Esophagus squamous epithelium (tissue), 5 donors: ENCODE data around the gene IL22RA1. TPM values are rescaled to one million over a fixed set of nuclear protein-coding genes. Genes with fewer than 3 reads are reported as not detected.

Experiments used
- DNase-seq: peaks from one replicate; lab custom pipeline; 2025; lab: John Stamatoyannopoulos, UW
- H3K27ac ChIP-seq, 4 donors: fragments of 200-600 bp; sonication (generic); one replicate each; pipeline ENCODE4 v1.5.1; 2016 to 2019; ENCODE audit warnings: mild to moderate bottlenecking in 1 of 4
- H3K27me3 ChIP-seq, 4 donors: fragments of 200-600 bp; sonication (generic); 1 replicate in 3 of 4; 2 replicates in 1 of 4; pipeline versions ENCODE4 v1.5.1 to v1.6.0; 2017 to 2021; ENCODE audit warnings: antibody characterized with exemption in 1 of 4
- H3K36me3 ChIP-seq, 3 donors: fragments of 200-600 bp; sonication (generic); one replicate each; pipeline ENCODE4 v1.5.1; 2016 to 2019
- H3K4me1 ChIP-seq, 3 donors: fragments of 200-600 bp; sonication (generic); one replicate each; pipeline ENCODE4 v1.5.1; 2017 to 2019
- H3K4me3 ChIP-seq, 4 donors: fragments of 200-600 bp; sonication (generic); 1 replicate in 3 of 4; 2 replicates in 1 of 4; pipeline ENCODE4 v1.5.1; 2016 to 2019; ENCODE audit warnings: mild to moderate bottlenecking in 2 of 4, moderate library complexity in 1 of 4
- H3K9me3 ChIP-seq, 3 donors: fragments of 200-600 bp; sonication (generic); one replicate each; pipeline ENCODE4 v1.5.1; 2016 to 2019
- CTCF ChIP-seq, 6 experiments: fragments of 450-650 bp in 4 of 6; fragments of 200-600 bp in 2 of 6; sonication (generic) in 2 of 6; IDR thresholded peaks; one replicate each; pipeline ENCODE4 v1.5.1; 2016 to 2019; ENCODE audit warnings: antibody characterized with exemption in 6 of 6, mild to moderate bottlenecking in 4 of 6, moderate library complexity in 4 of 6
- POLR2A ChIP-seq, 4 donors: fragments of 450-650 bp; IDR thresholded peaks; one replicate each; pipeline ENCODE4 v1.6.1; 2017; ENCODE audit warnings: antibody characterized with exemption in 4 of 4, mild to moderate bottlenecking in 4 of 4, moderate library complexity in 3 of 4
- whole genome bisulfite sequencing, 2 donors: methylation state at CpG; one replicate each; pipeline ENCODE4 v1.1.5; 2018; 5-methylcytosine and 5-hydroxymethylcytosine counted together
- intact Hi-C: fragments of 100-400 bp; cut with DNase I; formaldehyde crosslinking; loops from one replicate; pipeline ENCODE4 v1.15.0; 2022
- total RNA-seq, 4 donors: library from RNA; depleted of rRNA; stranded (reverse); fragments of >200 nt; gene quantifications; one replicate each; pipeline ENCODE4 v1.1.0, GENCODE V29; 2016
- donor health status: DM: yes; HTN: yes; CAD: no.

IL22RA1 gene
- total RNA-seq, 4 donors from 2014 or later: 3.6 to 16.0 (median 10.5) TPM

DNA sequence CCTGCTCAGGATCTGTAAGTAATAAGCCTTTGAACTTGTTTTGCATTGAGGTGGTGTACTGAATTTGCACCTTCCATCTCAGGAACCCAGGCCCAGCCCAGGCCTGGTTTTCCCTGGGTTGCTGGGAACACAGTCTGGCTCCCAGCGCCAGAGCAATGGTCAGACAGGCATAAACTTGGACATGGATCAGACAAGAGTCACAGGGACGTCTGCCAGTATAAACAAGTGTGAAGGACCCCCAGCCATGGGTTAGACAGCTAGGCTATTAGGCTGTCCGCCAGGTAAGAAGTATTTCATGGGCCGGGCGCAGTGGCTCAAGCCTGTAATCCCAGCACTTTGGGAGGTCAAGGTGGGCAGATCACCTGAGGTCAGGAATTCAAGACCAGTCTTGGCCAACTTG is 38.7 kb upstream of the IL22RA1 start:
- no peak for DNase-seq
- TF ChIP-seq POLR2A (IDR thresholded peaks at IDR 0.05): no peak
- no peak for TF ChIP-seq CTCF (IDR thresholded peaks at IDR 0.05)
- Histone ChIP-seq H3K27ac (no peak overlapping the region), H3K9me3 (no peaks in the 10 kb centered on the region), H3K4me3 (no peak overlapping the region), H3K27me3 (no peaks in the 10 kb centered on the region), H3K4me1 (peaks cover 0 to 22% (median 0%) of the 10 kb centered on the region in 3 donors), H3K36me3 (peaks cover 0 to 8% (median 0%) of the 10 kb centered on the region in 3 donors)
- intact Hi-C loops: no loop called here
- 72 to 93% methylated on average over 3 to 4 of the region's 5 CpGs for WGBS, 2 donors

DNA sequence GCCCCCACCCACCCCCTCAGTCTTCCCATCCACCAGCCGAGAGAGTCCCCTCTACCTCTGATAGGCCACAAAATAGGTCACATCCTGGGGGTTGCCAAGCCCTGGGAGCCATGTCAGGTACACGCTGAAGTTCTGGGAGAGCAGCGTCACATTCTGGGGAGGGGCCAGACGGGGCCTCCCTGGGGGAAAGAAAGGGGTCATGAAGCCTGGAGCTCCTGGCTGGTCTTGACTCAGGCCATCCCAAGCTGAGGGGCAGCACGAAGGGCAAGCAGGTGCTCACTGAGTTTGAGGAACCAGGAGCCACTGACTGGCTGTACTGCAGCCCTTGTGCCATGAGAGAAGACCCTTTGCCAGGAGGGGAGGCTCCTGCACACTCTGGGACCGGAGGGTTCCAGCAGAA is 37.7 kb upstream of the IL22RA1 start:
- no peak overlapping the region for H3K27ac ChIP-seq
- 100% methylated on average over 1 of the region's 6 CpGs; no CpG with 5 or more reads in 1 of the 2 donors for WGBS, 2 donors
- intact Hi-C loops: no loop called here
- H3K9me3 ChIP-seq: no peaks in the 10 kb centered on the region
- H3K4me3 ChIP-seq: no peak overlapping the region
- TF ChIP-seq POLR2A (IDR thresholded peaks at IDR 0.05) (no peak), CTCF (IDR thresholded peaks at IDR 0.05) (no peak)
- no peaks in the 10 kb centered on the region for H3K27me3 ChIP-seq
- H3K4me1 ChIP-seq: peaks cover 0 to 21% (median 0%) of the 10 kb centered on the region in 3 donors
- H3K36me3 ChIP-seq: peaks cover 0 to 8% (median 0%) of the 10 kb centered on the region in 3 donors
- no peak for DNase-seq

- peaks cover 0 to 31% (median 0%) of the 10 kb centered on the region in 3 donors for H3K4me1 ChIP-seq
- 83 to 85% methylated on average over 10 of the region's 10 CpGs for WGBS, 2 donors
- DNase-seq: no peak
- H3K36me3 ChIP-seq: peaks cover 0 to 8% (median 0%) of the 10 kb centered on the region in 3 donors
- H3K4me3 ChIP-seq: no peak overlapping the region
- no peaks in the 10 kb centered on the region for H3K9me3 ChIP-seq
- no peak overlapping the region for H3K27ac ChIP-seq
- H3K27me3 ChIP-seq: no peaks in the 10 kb centered on the region
- intact Hi-C loops: no loop called here
- no peak for TF ChIP-seq POLR2A (IDR thresholded peaks at IDR 0.05)
- no peak for TF ChIP-seq CTCF (IDR thresholded peaks at IDR 0.05)
These were observed 36.4 kb upstream of the IL22RA1 start for GRCh38 chr1:24179251-24179840.

DNA sequence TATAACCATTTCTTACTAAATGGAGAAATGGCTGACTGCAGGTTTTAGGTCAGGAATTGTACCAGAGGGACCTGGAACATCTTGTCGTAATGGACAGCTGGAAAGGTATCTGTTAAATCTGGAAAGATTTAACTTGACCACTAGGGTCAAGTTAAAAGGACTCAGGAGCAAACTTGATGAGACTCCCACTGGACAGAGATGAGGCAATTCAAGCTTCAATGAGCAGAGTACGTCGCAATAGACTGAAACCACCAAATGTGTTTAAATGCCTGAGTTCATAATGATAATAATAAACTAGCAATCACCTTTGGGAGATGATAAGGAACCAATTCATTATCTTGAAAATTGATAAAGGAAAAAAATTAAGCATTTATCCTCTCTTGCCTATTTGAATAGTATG is 35.5 kb upstream of the IL22RA1 start:
- WGBS, 2 donors: 88% methylated on average over 3 of the region's 3 CpGs
- intact Hi-C loops: no loop called here
- no peak for TF ChIP-seq CTCF (IDR thresholded peaks at IDR 0.05)
- no peak for TF ChIP-seq POLR2A (IDR thresholded peaks at IDR 0.05)

DNA sequence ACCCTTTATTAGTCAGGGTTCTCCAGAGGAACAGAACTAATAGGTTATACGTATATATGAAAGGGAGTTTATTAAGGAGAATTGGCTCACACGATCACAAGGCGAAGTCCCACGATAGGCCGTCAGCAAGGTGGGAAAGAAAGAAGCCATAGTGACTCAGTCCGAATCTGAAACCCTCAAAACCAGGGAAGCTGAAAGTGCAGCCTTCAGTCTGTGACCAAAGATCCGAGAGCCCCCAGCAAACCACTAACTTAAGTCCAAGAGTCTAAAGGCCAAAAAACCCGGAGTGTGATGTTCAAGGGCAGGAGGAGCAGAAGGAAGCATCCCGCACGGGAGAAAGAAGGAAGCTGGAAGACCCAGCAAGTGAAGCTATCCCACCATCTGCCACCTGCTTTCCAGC is 34.2 kb upstream of the IL22RA1 start:
- intact Hi-C loops: no loop called here
- no peak for TF ChIP-seq CTCF (IDR thresholded peaks at IDR 0.05)
- no peak for TF ChIP-seq POLR2A (IDR thresholded peaks at IDR 0.05)
- WGBS, 2 donors: 87 to 92% methylated on average over 10 of the region's 10 CpGs

More for the DNA sequence above, 35.5 kb upstream of the IL22RA1 start:
- Histone ChIP-seq H3K9me3 (no peaks in the 10 kb centered on the region), H3K27me3 (no peaks in the 10 kb centered on the region), H3K4me3 (no peak overlapping the region), H3K4me1 (peaks cover 0 to 31% (median 0%) of the 10 kb centered on the region in 3 donors), H3K27ac (no peak overlapping the region), H3K36me3 (peaks cover 0 to 8% (median 0%) of the 10 kb centered on the region in 3 donors)
- no peak for DNase-seq

More for the DNA sequence above, 34.2 kb upstream of the IL22RA1 start:
- DNase-seq: no peak
- Histone ChIP-seq H3K36me3 (peaks cover 0 to 12% (median 0%) of the 10 kb centered on the region in 3 donors), H3K9me3 (no peaks in the 10 kb centered on the region), H3K4me1 (peaks cover 0 to 26% (median 0%) of the 10 kb centered on the region in 3 donors), H3K27ac (no peak overlapping the region), H3K4me3 (no peak overlapping the region), H3K27me3 (no peaks in the 10 kb centered on the region)
